GM19238 (cell line): ENCODE results near the gene PSAP.
A peak's percentile ranks its signal among the peaks of the same experiment; 100 is the strongest.

Experiments used
- DNase-seq: peaks from one replicate; pipeline ENCODE4 v3.0.0; 2011; ENCODE audit warnings: low spot score; ENCODE audit not compliant: insufficient read length

PSAP gene

GRCh38 chr10:71845410-71846405 is 5.3 kb downstream of the PSAP start:
- DNase-seq, result no peak

- no peak for DNase-seq
Measured at GRCh38 chr10:71844695-71845094, 6.4 kb downstream of the PSAP start.

- no peak for DNase-seq
Measured at GRCh38 chr10:71844084-71844483, 7.0 kb downstream of the PSAP start.

- no peak for DNase-seq
Measured at GRCh38 chr10:71842856-71843686, 8.0 kb downstream of the PSAP start.

GRCh38 chr10:71842422-71842821 is 8.6 kb downstream of the PSAP start:
- DNase-seq, result no peak

- DNase-seq, result no peak
Measured at GRCh38 chr10:71840958-71841335, 10.1 kb downstream of the PSAP start.

- DNase-seq, result no peak
Measured at GRCh38 chr10:71840177-71840957, 10.7 kb downstream of the PSAP start.

GRCh38 chr10:71838264-71839211 is 12.5 kb downstream of the PSAP start:
- no peak for DNase-seq

GRCh38 chr10:71837098-71837827 is 13.8 kb downstream of the PSAP start:
- DNase-seq, result no peak

- no peak for DNase-seq
Measured at GRCh38 chr10:71836596-71836974, 14.5 kb downstream of the PSAP start.

- DNase-seq, result peak; percentile 83
Measured at GRCh38 chr10:71835671-71836595, 15.1 kb downstream of the PSAP start.

GRCh38 chr10:71834343-71834674 is 16.7 kb downstream of the PSAP start:
- DNase-seq, result no peak

- no peak for DNase-seq
Measured at GRCh38 chr10:71833451-71834342, 17.4 kb downstream of the PSAP start.

GRCh38 chr10:71832967-71833366 is 18.1 kb downstream of the PSAP start:
- DNase-seq, result no peak

- no peak for DNase-seq
Measured at GRCh38 chr10:71831646-71832552, 19.2 kb downstream of the PSAP start.

GRCh38 chr10:71830726-71831125 is 20.3 kb downstream of the PSAP start:
- DNase-seq, result no peak

- DNase-seq, result no peak
Measured at GRCh38 chr10:71829896-71830295, 21.2 kb downstream of the PSAP start.
